Suprapubic skin (tissue), 4 donors: ENCODE measurements around the gene MAGEB16. TPM values are rescaled to one million over a fixed set of nuclear protein-coding genes. Genes with fewer than 3 reads are reported as not detected.

Source experiments
- DNase-seq, 2 donors: peaks; one replicate each; pipeline ENCODE4 v3.0.0-alpha.2; 2019; ENCODE audit warnings: low spot score in 2 of 2
- H3K27ac ChIP-seq: fragments of 200-600 bp; sonication (generic); one replicate; pipeline ENCODE4 v1.5.1; 2019
- H3K27me3 ChIP-seq: fragments of 200-600 bp; sonication (generic); one replicate; pipeline ENCODE4 v1.5.1; 2019
- H3K36me3 ChIP-seq: fragments of 200-600 bp; sonication (generic); one replicate; pipeline ENCODE4 v1.5.1; 2019
- H3K4me1 ChIP-seq: fragments of 200-600 bp; sonication (generic); one replicate; pipeline ENCODE4 v1.5.1; 2019
- H3K4me3 ChIP-seq: fragments of 200-600 bp; sonication (generic); one replicate; pipeline ENCODE4 v1.5.1; 2019; ENCODE audit warnings: mild to moderate bottlenecking
- H3K9me3 ChIP-seq: fragments of 200-600 bp; sonication (generic); one replicate; pipeline ENCODE4 v1.5.1; 2019
- EP300 ChIP-seq: sonication (generic); formaldehyde crosslinking; IDR thresholded peaks from one replicate; pipeline ENCODE4 v1.6.1; 2017; ENCODE audit warnings: antibody characterized with exemption
- POLR2A ChIP-seq, 2 donors: fragments of 450-650 bp; IDR thresholded peaks; one replicate each; pipeline ENCODE4 v1.6.1; 2017; ENCODE audit warnings: antibody characterized with exemption in 2 of 2, mild to moderate bottlenecking in 2 of 2, moderate library complexity in 2 of 2
- POLR2AphosphoS5 ChIP-seq, 3 donors: sonication (generic); formaldehyde crosslinking; IDR thresholded peaks; one replicate each; pipeline ENCODE4 v1.6.1; 2017; ENCODE audit warnings: antibody characterized with exemption in 3 of 3
- WGBS: methylation state at CpG from one replicate; pipeline ENCODE4 v1.1.5; 2018; 5-methylcytosine and 5-hydroxymethylcytosine counted together
- total RNA-seq, 4 donors: library from RNA; depleted of rRNA; stranded (reverse); fragments of >200 nt; gene quantifications; one replicate each; pipeline ENCODE4 v1.1.0, GENCODE V29; 2016
- TF ChIP-seq, protein P1 (sequence below), 2 donors: fragments of 200-600 bp in 1 of 2; fragments of 450-650 bp in 1 of 2; sonication (generic) in 1 of 2; IDR thresholded peaks; one replicate each; pipeline ENCODE4 v1.5.1; 2016 to 2019; ENCODE audit warnings: antibody characterized with exemption in 2 of 2, mild to moderate bottlenecking in 1 of 2, moderate library complexity in 1 of 2

Gene MAGEB16
- total RNA-seq, 4 donors from 2014 or later: not detected

DNA sequence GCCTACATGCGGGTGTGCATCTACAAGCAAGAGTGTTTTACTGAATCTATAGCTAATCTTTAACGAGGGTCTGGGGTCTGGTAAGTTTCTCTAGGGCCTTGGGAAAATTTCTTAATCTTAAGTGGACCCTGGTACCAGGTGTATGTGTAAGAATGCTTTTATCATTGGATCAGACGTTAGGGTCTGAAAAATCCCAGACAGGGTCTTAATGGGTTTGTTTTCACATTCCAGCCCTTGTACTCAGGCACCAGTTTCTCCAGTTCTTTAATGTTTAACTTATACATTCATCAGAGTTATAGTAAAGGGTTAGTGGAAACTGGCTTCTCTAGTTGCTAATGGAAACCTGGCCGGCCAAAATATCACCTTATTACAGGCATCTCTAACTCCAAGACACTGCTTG, 11.6 kb downstream of the MAGEB16 start:
- no peak for TF ChIP-seq POLR2A (IDR thresholded peaks at IDR 0.05)
- TF ChIP-seq EP300: no peak
- TF ChIP-seq, protein P1, sequence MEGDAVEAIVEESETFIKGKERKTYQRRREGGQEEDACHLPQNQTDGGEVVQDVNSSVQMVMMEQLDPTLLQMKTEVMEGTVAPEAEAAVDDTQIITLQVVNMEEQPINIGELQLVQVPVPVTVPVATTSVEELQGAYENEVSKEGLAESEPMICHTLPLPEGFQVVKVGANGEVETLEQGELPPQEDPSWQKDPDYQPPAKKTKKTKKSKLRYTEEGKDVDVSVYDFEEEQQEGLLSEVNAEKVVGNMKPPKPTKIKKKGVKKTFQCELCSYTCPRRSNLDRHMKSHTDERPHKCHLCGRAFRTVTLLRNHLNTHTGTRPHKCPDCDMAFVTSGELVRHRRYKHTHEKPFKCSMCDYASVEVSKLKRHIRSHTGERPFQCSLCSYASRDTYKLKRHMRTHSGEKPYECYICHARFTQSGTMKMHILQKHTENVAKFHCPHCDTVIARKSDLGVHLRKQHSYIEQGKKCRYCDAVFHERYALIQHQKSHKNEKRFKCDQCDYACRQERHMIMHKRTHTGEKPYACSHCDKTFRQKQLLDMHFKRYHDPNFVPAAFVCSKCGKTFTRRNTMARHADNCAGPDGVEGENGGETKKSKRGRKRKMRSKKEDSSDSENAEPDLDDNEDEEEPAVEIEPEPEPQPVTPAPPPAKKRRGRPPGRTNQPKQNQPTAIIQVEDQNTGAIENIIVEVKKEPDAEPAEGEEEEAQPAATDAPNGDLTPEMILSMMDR (IDR thresholded peaks at IDR 0.05): no peak
- TF ChIP-seq POLR2AphosphoS5 (IDR thresholded peaks at IDR 0.05): no peak
- H3K4me1 ChIP-seq: no peaks in the 10 kb centered on the region
- no peaks in the 10 kb centered on the region for H3K36me3 ChIP-seq
- DNase-seq: no peak
- H3K4me3 ChIP-seq: no peak overlapping the region
- H3K9me3 ChIP-seq: no peaks in the 10 kb centered on the region
- H3K27ac ChIP-seq: no peak overlapping the region
- no peaks in the 10 kb centered on the region for H3K27me3 ChIP-seq
- 55% methylated on average over 4 of the region's 4 CpGs for WGBS

DNA sequence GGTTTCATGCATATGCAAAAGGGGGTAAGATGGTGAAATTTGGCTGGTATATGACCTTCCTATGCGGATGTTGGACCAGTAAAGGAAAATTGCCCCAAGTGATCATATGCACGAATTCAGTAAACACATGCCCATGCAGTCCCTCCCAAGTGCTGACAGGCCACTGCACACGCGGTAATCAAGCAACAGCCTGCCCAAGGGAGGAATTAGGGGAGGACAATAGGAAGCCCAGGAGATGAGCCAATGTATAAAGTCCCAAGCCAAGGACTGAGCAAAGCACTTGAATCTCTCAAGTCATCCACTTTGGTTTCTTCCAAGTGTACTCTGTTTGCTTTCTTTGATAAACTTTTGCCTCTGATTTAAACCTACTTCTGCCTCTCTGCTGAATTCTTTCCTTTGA, 21.1 kb downstream of the MAGEB16 start:
- 63% methylated on average over 4 of the region's 4 CpGs for WGBS
- no peak for TF ChIP-seq EP300
- TF ChIP-seq POLR2A (IDR thresholded peaks at IDR 0.05): no peak
- no peak for TF ChIP-seq POLR2AphosphoS5 (IDR thresholded peaks at IDR 0.05)
- H3K27me3 ChIP-seq: no peaks in the 10 kb centered on the region
- H3K27ac ChIP-seq: no peak overlapping the region
- no peak overlapping the region for H3K4me3 ChIP-seq
- no peaks in the 10 kb centered on the region for H3K9me3 ChIP-seq
- no peaks in the 10 kb centered on the region for H3K36me3 ChIP-seq
- no peak for DNase-seq
- no peaks in the 10 kb centered on the region for H3K4me1 ChIP-seq

DNA sequence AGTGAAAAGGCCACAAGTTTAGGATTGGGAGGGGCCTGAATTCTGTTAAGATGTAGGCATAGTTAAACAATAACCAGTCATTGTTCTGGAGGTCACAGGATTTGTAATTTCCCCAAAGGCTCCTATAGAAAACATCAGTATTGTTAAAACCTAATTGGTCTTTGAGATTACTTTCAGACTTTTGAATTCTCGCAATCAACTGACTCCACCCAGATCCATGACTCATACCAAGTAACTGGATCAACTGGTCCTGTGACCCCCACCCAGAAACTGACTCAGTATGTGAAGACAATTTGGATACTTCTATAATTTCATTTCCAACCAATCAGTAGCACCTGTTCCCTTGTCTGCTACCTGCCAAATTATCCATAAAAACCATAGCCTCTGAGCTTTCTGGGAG, 28.4 kb downstream of the MAGEB16 start:
- no peaks in the 10 kb centered on the region for H3K9me3 ChIP-seq
- H3K4me3 ChIP-seq: no peak overlapping the region
- no peaks in the 10 kb centered on the region for H3K36me3 ChIP-seq
- H3K27ac ChIP-seq: no peak overlapping the region
- TF ChIP-seq, protein P1 (IDR thresholded peaks at IDR 0.05): no peak
- TF ChIP-seq EP300 (no peak), POLR2A (IDR thresholded peaks at IDR 0.05) (no peak), POLR2AphosphoS5 (IDR thresholded peaks at IDR 0.05) (no peak)
- no peak for DNase-seq
- no peaks in the 10 kb centered on the region for H3K4me1 ChIP-seq
- 30% methylated on average over 1 of the region's 1 CpG for WGBS
- H3K27me3 ChIP-seq: no peaks in the 10 kb centered on the region

DNA sequence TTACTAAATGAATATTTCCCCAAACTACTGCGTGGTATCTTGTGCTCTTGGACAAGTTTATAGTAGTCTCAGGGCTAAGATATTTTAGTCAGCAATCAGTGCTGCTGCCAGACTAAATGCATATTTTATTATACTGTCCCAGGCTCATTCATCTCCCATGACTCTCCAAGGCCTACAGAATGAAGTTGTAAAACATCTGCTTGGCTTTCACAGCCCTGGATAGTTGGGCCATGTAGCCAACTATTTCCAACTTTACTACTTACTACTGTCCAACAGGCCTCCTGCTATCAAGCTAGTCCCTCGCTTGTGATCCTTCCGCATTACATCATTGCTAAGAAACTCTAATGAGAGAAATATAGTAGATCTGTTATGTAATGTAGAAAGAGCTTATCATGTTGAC, 31.4 kb downstream of the MAGEB16 start:
- Histone ChIP-seq H3K27me3 (no peaks in the 10 kb centered on the region), H3K4me1 (no peaks in the 10 kb centered on the region), H3K27ac (no peak overlapping the region), H3K4me3 (no peak overlapping the region), H3K36me3 (no peaks in the 10 kb centered on the region), H3K9me3 (no peaks in the 10 kb centered on the region)
- no peak for DNase-seq
- 68% methylated on average over 3 of the region's 3 CpGs for WGBS
- TF ChIP-seq, protein P1 (IDR thresholded peaks at IDR 0.05): no peak
- TF ChIP-seq POLR2A (IDR thresholded peaks at IDR 0.05) (no peak), POLR2AphosphoS5 (IDR thresholded peaks at IDR 0.05) (no peak), EP300 (no peak)

DNA sequence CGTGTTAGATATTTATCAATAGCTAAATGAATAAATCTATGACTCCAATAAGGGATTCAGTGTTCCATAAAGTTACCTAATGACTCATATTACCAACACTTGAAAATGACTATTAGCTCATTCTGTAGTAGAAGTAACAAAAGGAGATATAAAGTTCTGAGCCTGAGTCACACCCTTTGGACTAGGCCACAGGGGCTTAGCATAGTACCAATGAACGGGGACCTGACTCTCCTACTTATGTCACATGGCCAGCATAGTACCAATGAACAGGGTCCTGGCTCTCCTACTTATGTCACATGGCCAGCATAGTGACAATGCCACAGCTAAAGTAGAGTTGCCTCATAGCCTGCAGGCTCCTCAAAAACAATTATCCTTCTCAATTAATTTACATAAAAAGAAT, 43.7 kb downstream of the MAGEB16 start:
- no peaks in the 10 kb centered on the region for H3K36me3 ChIP-seq
- no peaks in the 10 kb centered on the region for H3K27me3 ChIP-seq
- DNase-seq: no peak
- no peaks in the 10 kb centered on the region for H3K9me3 ChIP-seq
- TF ChIP-seq POLR2AphosphoS5 (IDR thresholded peaks at IDR 0.05): no peak
- TF ChIP-seq, protein P1 (IDR thresholded peaks at IDR 0.05): no peak
- TF ChIP-seq POLR2A (IDR thresholded peaks at IDR 0.05): no peak
- no peak for TF ChIP-seq EP300
- no peaks in the 10 kb centered on the region for H3K4me1 ChIP-seq
- no peak overlapping the region for H3K27ac ChIP-seq
- H3K4me3 ChIP-seq: no peak overlapping the region
- WGBS: 18% methylated on average over 2 of the region's 2 CpGs

DNA sequence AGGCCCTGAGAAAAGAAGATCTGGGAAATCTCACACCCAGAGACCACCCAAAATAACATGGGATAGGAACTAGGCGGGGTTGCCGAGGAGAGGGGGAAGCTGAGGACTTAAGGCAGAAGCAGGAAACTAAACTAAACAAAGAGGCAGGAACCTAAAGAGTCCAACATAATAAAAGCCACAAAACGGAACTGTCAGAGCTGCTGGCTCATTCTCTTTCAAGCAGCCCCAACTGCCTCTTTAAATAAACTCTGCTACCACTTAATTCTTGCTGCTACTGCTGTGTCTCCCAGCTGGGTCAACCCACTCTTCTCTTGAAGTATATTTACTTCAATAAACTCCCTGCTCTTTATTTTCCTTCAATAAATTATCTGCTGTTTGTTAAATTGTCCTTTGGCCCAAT, 44.5 kb downstream of the MAGEB16 start:
- Histone ChIP-seq H3K36me3 (no peaks in the 10 kb centered on the region), H3K27me3 (no peaks in the 10 kb centered on the region), H3K27ac (no peak overlapping the region), H3K4me3 (no peak overlapping the region), H3K4me1 (no peaks in the 10 kb centered on the region), H3K9me3 (no peaks in the 10 kb centered on the region)
- WGBS: 42% methylated on average over 3 of the region's 3 CpGs
- DNase-seq: no peak
- TF ChIP-seq, protein P1 (IDR thresholded peaks at IDR 0.05): no peak
- TF ChIP-seq POLR2A (IDR thresholded peaks at IDR 0.05) (no peak), POLR2AphosphoS5 (IDR thresholded peaks at IDR 0.05) (no peak)
